Body of pancreas (tissue), 4 donors: Measurements from ENCODE around the gene OTOG. TPM values are rescaled to one million over a fixed set of nuclear protein-coding genes. Genes with fewer than 3 reads are reported as not detected.

ENCODE experiments used
- ATAC-seq: fragments of 150-250 bp; one replicate; pipeline ENCODE4 v1.9.1; 2016
- DNase-seq, 4 donors: peaks; one replicate each; pipeline ENCODE4 v3.0.0-alpha.2; 2019
- H3K27ac ChIP-seq, 4 donors: fragments of 200-600 bp; sonication (generic); 1 replicate in 3 of 4; 2 replicates in 1 of 4; pipeline versions ENCODE4 v1.5.1 to v1.6.1; 2016 to 2019; ENCODE audit warnings: mild to moderate bottlenecking in 1 of 4, mixed read lengths in 1 of 4, moderate library complexity in 1 of 4
- H3K27me3 ChIP-seq, 2 donors: fragments of 200-600 bp; sonication (generic); one replicate each; pipeline ENCODE4 v1.6.0; 2016; ENCODE audit warnings: mild to moderate bottlenecking in 1 of 2
- H3K36me3 ChIP-seq, 2 donors: fragments of 200-600 bp; sonication (generic); replicated peaks in 1 of 2; 2 replicates each; pipeline ENCODE4 v1.5.1; 2016; ENCODE audit warnings: low read depth in 2 of 2; ENCODE audit not compliant: insufficient read depth in 1 of 2
- H3K4me1 ChIP-seq: fragments of 200-600 bp; sonication (generic); one replicate; pipeline ENCODE4 v1.6.0; 2016
- H3K4me3 ChIP-seq, 2 donors: fragments of 200-600 bp; sonication (generic); 1 replicate in 1 of 2; 2 replicates in 1 of 2; pipeline ENCODE4 v1.5.1; 2016 to 2019
- H3K9me3 ChIP-seq, 3 donors: fragments of 200-600 bp; sonication (generic); 1 replicate in 2 of 3; 2 replicates in 1 of 3; pipeline ENCODE4 v1.5.1; 2016
- CTCF ChIP-seq, 7 experiments: fragments of 450-650 bp in 4 of 7; fragments of 200-600 bp in 3 of 7; sonication (generic) in 3 of 7; IDR thresholded peaks; one replicate each; pipeline ENCODE4 v1.5.1; 2016 to 2019; ENCODE audit warnings: antibody characterized with exemption in 7 of 7
- POLR2A ChIP-seq, 3 donors: fragments of 450-650 bp; IDR thresholded peaks; one replicate each; pipeline ENCODE4 v1.6.1; 2016; ENCODE audit warnings: antibody characterized with exemption in 3 of 3, mild to moderate bottlenecking in 2 of 3
- whole genome bisulfite sequencing, 2 donors: methylation state at CpG; one replicate each; pipeline ENCODE4 v1.1.5; 2017; 5-methylcytosine and 5-hydroxymethylcytosine counted together
- intact Hi-C: fragments of 100-400 bp; cut with DNase I; formaldehyde crosslinking; loops from one replicate; pipeline ENCODE4 v1.15.1; 2023
- total RNA-seq, 2 donors: library from RNA; depleted of rRNA; stranded (reverse); fragments of >200 nt; gene quantifications; one replicate each; pipeline ENCODE4 v1.1.0, GENCODE V29; 2016

OTOG gene
- total RNA-seq, 2 donors from 2014 or later: not detected

DNA sequence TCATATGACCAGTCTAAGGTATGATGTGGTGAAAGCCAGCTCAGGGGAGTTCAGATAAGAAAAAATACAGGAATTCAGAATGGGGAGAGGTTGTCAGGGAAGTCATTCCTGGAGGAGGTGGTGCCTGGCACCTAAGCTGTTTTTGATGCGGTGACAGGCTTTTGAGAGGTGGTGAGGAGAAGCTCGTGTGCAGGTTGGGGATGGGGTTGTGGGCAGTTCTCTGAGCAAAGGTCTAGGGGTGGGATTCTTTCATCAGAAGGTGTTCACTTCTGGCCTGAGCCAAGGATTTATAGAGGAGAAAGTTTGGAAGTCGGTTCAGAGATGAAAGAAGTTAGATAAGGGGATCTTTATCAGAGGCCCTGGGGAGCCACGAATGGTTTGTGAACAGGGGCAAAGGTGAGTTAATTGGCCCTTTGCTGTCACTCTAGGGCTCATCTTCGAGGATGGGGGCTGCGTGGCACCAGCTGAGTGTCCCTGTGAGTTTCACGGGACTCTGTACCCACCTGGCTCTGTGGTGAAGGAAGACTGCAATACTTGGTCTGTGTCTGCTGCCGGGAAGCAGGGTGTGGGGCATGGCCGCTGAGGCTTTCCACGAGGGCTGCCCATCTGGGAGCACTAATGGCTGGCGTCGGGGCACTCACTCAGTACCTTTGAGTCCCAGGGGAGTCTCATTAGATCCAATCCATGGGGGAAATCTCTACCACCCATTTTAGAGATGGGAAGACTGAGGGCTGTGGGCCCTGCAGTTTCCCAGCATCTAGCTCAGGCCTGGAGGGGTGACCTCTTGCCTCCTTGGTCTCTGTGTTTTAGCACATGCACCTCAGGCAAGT is 13.4 kb downstream of the OTOG start:
- TF ChIP-seq POLR2A (IDR thresholded peaks at IDR 0.05) (no peak), CTCF (IDR thresholded peaks at IDR 0.05) (no peak)
- intact Hi-C loops: no loop called here
- H3K4me3 ChIP-seq: no peak overlapping the region
- DNase-seq (no peak), ATAC-seq (no peak)
- H3K36me3 ChIP-seq: no peaks in the 10 kb centered on the region
- WGBS, 2 donors: 60 to 63% methylated on average over 11 to 12 of the region's 12 CpGs
- no peak overlapping the region for H3K27ac ChIP-seq
- H3K27me3 ChIP-seq: no peaks in the 10 kb centered on the region
- no peaks in the 10 kb centered on the region for H3K4me1 ChIP-seq
- H3K9me3 ChIP-seq: no peaks in the 10 kb centered on the region

GRCh38 chr11:17561111-17561415 is 14.0 kb downstream of the OTOG start:
- Histone ChIP-seq H3K36me3 (no peaks in the 10 kb centered on the region), H3K4me3 (no peak overlapping the region), H3K27me3 (no peaks in the 10 kb centered on the region), H3K4me1 (no peaks in the 10 kb centered on the region), H3K27ac (no peak overlapping the region), H3K9me3 (no peaks in the 10 kb centered on the region)
- DNase-seq (no peak), ATAC-seq (no peak)
- no peak for TF ChIP-seq POLR2A (IDR thresholded peaks at IDR 0.05)
- TF ChIP-seq CTCF (IDR thresholded peaks at IDR 0.05): no peak
- WGBS, 2 donors: 83 to 86% methylated on average over 1 to 4 of the region's 4 CpGs
- intact Hi-C loops: no loop called here

GRCh38 chr11:17561526-17561925 is 14.5 kb downstream of the OTOG start:
- Histone ChIP-seq H3K27me3 (no peaks in the 10 kb centered on the region), H3K4me1 (no peaks in the 10 kb centered on the region), H3K4me3 (no peak overlapping the region), H3K36me3 (no peaks in the 10 kb centered on the region), H3K9me3 (no peaks in the 10 kb centered on the region), H3K27ac (no peak overlapping the region)
- no peak for DNase-seq
- WGBS, 2 donors: 92 to 93% methylated on average over 8 to 9 of the region's 9 CpGs
- no peak for ATAC-seq
- intact Hi-C loops: no loop called here
- no peak for TF ChIP-seq POLR2A (IDR thresholded peaks at IDR 0.05)
- no peak for TF ChIP-seq CTCF (IDR thresholded peaks at IDR 0.05)

- Histone ChIP-seq H3K36me3 (no peaks in the 10 kb centered on the region), H3K4me1 (no peaks in the 10 kb centered on the region), H3K27ac (no peak overlapping the region), H3K27me3 (no peaks in the 10 kb centered on the region), H3K9me3 (no peaks in the 10 kb centered on the region), H3K4me3 (no peak overlapping the region)
- intact Hi-C loops: no loop called here
- DNase-seq (no peak), ATAC-seq (no peak)
- TF ChIP-seq CTCF (IDR thresholded peaks at IDR 0.05): no peak
- no peak for TF ChIP-seq POLR2A (IDR thresholded peaks at IDR 0.05)
Observed at GRCh38 chr11:17563231-17563646, 16.2 kb downstream of the OTOG start.
